ENCODE results near the gene NUFIP1. TPM values are rescaled to one million over a fixed set of nuclear protein-coding genes. Genes with fewer than 3 reads are reported as not detected.

The NUFIP1 gene
- total and polyA plus RNA-seq, 2 of the 8 experiments (the other 6 are each of a cell fraction or from before 2014, with no cell fraction given) = 4.6 to 16.6 TPM

DNA sequence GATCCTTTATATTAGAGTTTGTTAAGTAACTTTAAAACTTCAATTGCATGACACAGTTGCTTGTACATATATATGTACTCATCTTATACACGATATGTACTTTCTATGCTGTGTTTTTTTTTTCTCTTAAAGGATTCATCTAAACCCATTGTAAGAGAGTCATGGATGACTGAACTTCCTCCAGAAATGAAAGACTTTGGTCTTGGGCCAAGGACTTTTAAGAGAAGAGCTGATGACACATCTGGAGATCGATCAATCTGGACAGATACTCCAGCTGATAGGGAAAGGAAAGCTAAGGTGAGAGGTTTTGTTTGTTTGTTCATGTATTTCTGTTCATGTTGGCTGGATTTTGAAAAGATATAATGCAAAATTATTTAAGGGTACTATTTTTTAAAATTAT is 26.0 kb upstream of the NUFIP1 start:
- H3K36me3 ChIP-seq (ENCODE audit: control insufficient read depth in 2 of 4, insufficient read depth in 4 of 4, low read length in 3 of 4) = peaks cover 3 to 14% (median 11%) of the 10 kb centered on the region in 4 experiments; a peak in 5 of 8 replicates
- no peaks in the 10 kb centered on the region for H3K23me2 ChIP-seq (ENCODE audit: low read depth, low read length)
- 88% methylated on average over 2 of the region's 2 CpGs; no CpG with 5 or more reads in 1 of the 2 experiments for WGBS, 2 experiments (ENCODE audit: extremely low coverage in 1 of 2, insufficient coverage in 1 of 2, insufficient read length in 1 of 2, insufficient replicate concordance in 2 of 2, low coverage in 1 of 2, low lambda C conversion rate in 2 of 2, missing lambda C conversion rate in 1 of 2)
- H2AK5ac ChIP-seq (ENCODE audit: low read depth, low read length) = no peak overlapping the region
- DNase-seq (ENCODE audit: low read depth in 1 of 2, low spot score in 2 of 2) (no peak), FAIRE-seq (no peak)
- no peak overlapping the region for H3K9ac ChIP-seq (replicated peaks in 1 of 4; ENCODE audit: extremely low read depth in 1 of 4, low read depth in 3 of 4, low read length in 3 of 4)
- no peaks in the 10 kb centered on the region for H3K79me1 ChIP-seq (ENCODE audit: low read depth, low read length)
- H2BK12ac ChIP-seq (ENCODE audit: low read depth, low read length) = no peak overlapping the region
- H4K20me1 ChIP-seq (replicated peaks in 1 of 2; ENCODE audit: control insufficient read depth in 1 of 2, insufficient read depth in 2 of 2, low read length in 2 of 2) = no peaks in the 10 kb centered on the region
- H4K8ac ChIP-seq (ENCODE audit: extremely low read depth, insufficient read depth, low read length) = no peak overlapping the region
- H3K14ac ChIP-seq (ENCODE audit: insufficient read length) = no peak overlapping the region
- H3K4me1 ChIP-seq (replicated peaks in 1 of 4; ENCODE audit: control insufficient read depth in 3 of 4, insufficient read depth in 4 of 4, low read length in 3 of 4) = no peaks in the 10 kb centered on the region
- ChIA-PET POLR2A (ENCODE audit: partially characterized antibody) (no interaction called here), CTCF (ENCODE audit: partially characterized antibody) (interaction anchor here (1.8 kb wide), 1 partner anchor 8 kb away, joined by 5 read pairs; no protein-coding TSS in a partner anchor)
- no peaks in the 10 kb centered on the region for H3K9me3 ChIP-seq (ENCODE audit: insufficient read depth in 2 of 2, low read depth in 1 of 2, low read length in 1 of 2)
- no peaks in the 10 kb centered on the region for H3K79me2 ChIP-seq (ENCODE audit: control insufficient read depth in 1 of 2, insufficient read depth in 2 of 2, low read length in 2 of 2)
- no peak overlapping the region for H3K27ac ChIP-seq (ENCODE audit: low read depth, low read length)
- H3K18ac ChIP-seq (ENCODE audit: extremely low read depth, low read length) = no peak overlapping the region
- H3K4me2 ChIP-seq (ENCODE audit: insufficient read depth in 1 of 2, low read depth in 2 of 2, low read length in 2 of 2) = no peak overlapping the region
- H3K23ac ChIP-seq (ENCODE audit: insufficient read length) = no peak overlapping the region
- H2AFZ ChIP-seq (ENCODE audit: low read length) = no peak overlapping the region
- no peak overlapping the region for H3K4ac ChIP-seq (replicated peaks; ENCODE audit: insufficient read length, low read depth, low read length)
- no peak overlapping the region for H4K5ac ChIP-seq (ENCODE audit: insufficient read length, low read depth, low read length)
- H2BK20ac ChIP-seq (ENCODE audit: low read length) = no peak overlapping the region
- H3K4me3 ChIP-seq (ENCODE audit: extremely low read depth in 1 of 4, insufficient read depth in 2 of 4, low read depth in 3 of 4, low read length in 4 of 4) = no peak overlapping the region
- no peak for TF ChIP-seq FOSL1 (IDR thresholded peaks at IDR 0.05; ENCODE audit: insufficient read depth, low read depth, low read length)
- TF ChIP-seq, protein P1, sequence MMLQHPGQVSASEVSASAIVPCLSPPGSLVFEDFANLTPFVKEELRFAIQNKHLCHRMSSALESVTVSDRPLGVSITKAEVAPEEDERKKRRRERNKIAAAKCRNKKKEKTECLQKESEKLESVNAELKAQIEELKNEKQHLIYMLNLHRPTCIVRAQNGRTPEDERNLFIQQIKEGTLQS (IDR thresholded peaks at IDR 0.05; ENCODE audit: insufficient read depth, low read depth, low read length) = no peak
- TF ChIP-seq SP2 (IDR thresholded peaks at IDR 0.05; ENCODE audit: low read length) = no peak
- no peak for TF ChIP-seq CREB1 (IDR thresholded peaks at IDR 0.05)
- no peak for TF ChIP-seq KDM1A (IDR thresholded peaks at IDR 0.05; ENCODE audit: borderline replicate concordance, low read length)
- no peak for TF ChIP-seq RBBP5 (IDR thresholded peaks at IDR 0.05; ENCODE audit: borderline replicate concordance, low read depth, low read length)
- H3K56ac ChIP-seq (replicated peaks; ENCODE audit: insufficient read length, low read depth, low read length) = no peak overlapping the region
- no peaks in the 10 kb centered on the region for H3K27me3 ChIP-seq (replicated peaks in 1 of 4; ENCODE audit: control insufficient read depth in 3 of 4, extremely low read depth in 1 of 4, insufficient read depth in 3 of 4, low read length in 3 of 4)
- H4K91ac ChIP-seq (replicated peaks; ENCODE audit: insufficient read length, low read length) = no peak overlapping the region
- H2BK15ac ChIP-seq (ENCODE audit: low read length) = no peak overlapping the region
- H2BK120ac ChIP-seq (replicated peaks; ENCODE audit: low read depth, low read length) = no peak overlapping the region
- H2BK5ac ChIP-seq (ENCODE audit: low read depth, low read length) = no peak overlapping the region
